BJ (cell line): ENCODE measurements around the gene MRPS24. TPM values are rescaled to one million over a fixed set of nuclear protein-coding genes. Genes with fewer than 3 reads are reported as not detected.
"Not testable (repeated sequence)": the region's sequence is repeated elsewhere in the genome, so short reads cannot be mapped to it uniquely, and the experiment has no call there.

ENCODE experiments used
- CTCF ChIA-PET: fragments of 350-600 bp; formaldehyde crosslinking; extraction: SDS; loops from one replicate; lab custom pipeline; 2021; ENCODE audit warnings: antibody characterized with exemption, inconsistent platforms; lab: Yijun Ruan, JAX
- POLR2A ChIA-PET: fragments of 300-600 bp; sonication (Branson Sonifier 250); formaldehyde crosslinking; extraction: SDS; loops from one replicate; lab custom pipeline; 2021; ENCODE audit warnings: antibody characterized with exemption; lab: Charles Lee
- DNase-seq: peaks from one replicate; pipeline ENCODE4 v3.0.0-alpha.2; 2011; ENCODE audit warnings: low read depth
- H3K27me3 ChIP-seq: 2 replicates; pipeline ENCODE4 v1.6.0; 2011; ENCODE audit warnings: low read length; ENCODE audit not compliant: control insufficient read depth, insufficient read depth
- H3K36me3 ChIP-seq: 2 replicates; pipeline ENCODE4 v1.5.1; 2011; ENCODE audit warnings: low read length; ENCODE audit not compliant: control insufficient read depth, insufficient read depth
- H3K4me3 ChIP-seq: 2 replicates; pipeline ENCODE4 v1.5.1; 2011; ENCODE audit warnings: low read depth, mild to moderate bottlenecking, control low read depth, low read length
- CTCF ChIP-seq: IDR thresholded peaks from 2 replicates; pipeline ENCODE4 v1.5.1; 2011; ENCODE audit warnings: low read depth, mild to moderate bottlenecking, control low read depth, inconsistent platforms, low read length, moderate library complexity; ENCODE audit not compliant: insufficient read depth
- polyA plus RNA-seq: library from polyadenylated mRNA; depleted of rRNA; stranded (reverse); fragments of >200 nt; gene quantifications from 2 replicates; pipeline ENCODE4 v1.2.3, GENCODE V29; 2011; rRNA removed
- small RNA-seq: library from RNA; depleted of rRNA; stranded (forward); fragments of <200 nt; gene quantifications from one replicate; pipeline ENCODE3, GENCODE V24; 2012; ENCODE audit warnings: low replicate concordance, low read depth; ENCODE audit not compliant: insufficient read length

MRPS24 gene
- polyA plus RNA-seq, 1 experiment, result 229 TPM

- POLR2A ChIA-PET, result no interaction called here
- CTCF ChIA-PET, result interaction anchor here (1.1 to 3.0 kb wide), 3 partner anchors 12 to 242 kb away, joined by 5 to 26 read pairs (median 6); partner anchors contain the start of gene STK17A
- no peak for DNase-seq
- Histone ChIP-seq H3K4me3 (no peak overlapping the region), H3K36me3 (no peaks in the 10 kb centered on the region), H3K27me3 (peaks cover 20% of the 10 kb centered on the region)
- no peak for TF ChIP-seq CTCF
These were observed 44.4 kb downstream of the MRPS24 start for GRCh38 chr7:43824963-43825362.

- H3K36me3 ChIP-seq, DNase-seq, H3K4me3 ChIP-seq: not testable (repeated sequence)
- POLR2A ChIA-PET, result interaction anchor here (0.5 kb wide), 1 partner anchor 221 kb away, joined by 3 read pairs; no protein-coding TSS in a partner anchor
- peaks cover 20% of the 10 kb centered on the region for H3K27me3 ChIP-seq
- CTCF ChIA-PET, result interaction anchor here (1.4 to 3.0 kb wide), 3 partner anchors 9 to 14 kb away, joined by 4 to 26 read pairs (median 5); no protein-coding TSS in a partner anchor
These were observed 44.8 kb downstream of the MRPS24 start for GRCh38 chr7:43824513-43824912.

GRCh38 chr7:43823941-43824340 is 45.4 kb downstream of the MRPS24 start:
- H3K27me3 ChIP-seq, result peaks cover 17% of the 10 kb centered on the region
- CTCF ChIA-PET, result interaction anchor here (1.4 to 3.0 kb wide), 3 partner anchors 8 to 15 kb away, joined by 4 to 26 read pairs (median 5); no protein-coding TSS in a partner anchor
- H3K36me3 ChIP-seq, result no peaks in the 10 kb centered on the region
- H3K4me3 ChIP-seq, result no peak overlapping the region
- no peak for DNase-seq
- no peak for TF ChIP-seq CTCF
- POLR2A ChIA-PET, result no interaction called here

- H3K36me3 ChIP-seq, H3K4me3 ChIP-seq, POLR2A ChIA-PET, DNase-seq: not testable (repeated sequence)
- CTCF ChIA-PET, result interaction anchor here (1.4 to 2.0 kb wide), 2 partner anchors 8 to 13 kb away, joined by 4 to 5 read pairs; no protein-coding TSS in a partner anchor
- peaks cover 16% of the 10 kb centered on the region for H3K27me3 ChIP-seq
These were observed 45.9 kb downstream of the MRPS24 start for GRCh38 chr7:43823425-43823824.

Small RNA genes within 50 kb of the gene (small RNA-seq; reads per million reads assigned to genes)
- not detected for gene MRPS24

Other genes with a start within 250 kb of the MRPS24 start
- gene COA1, start 140.0 kb downstream of the MRPS24 start, polyA plus RNA-seq, result 20.2 and 23.4 TPM in 2 replicates
- gene BLVRA, start 110.8 kb downstream of the MRPS24 start, polyA plus RNA-seq, result 33.9 and 36.1 TPM in 2 replicates
- 34.3 and 41.6 TPM in 2 replicates for gene URGCP, start 37.1 kb upstream of the MRPS24 start, polyA plus RNA-seq
- 24.3 and 27.6 TPM in 2 replicates for gene UBE2D4, start 56.9 kb upstream of the MRPS24 start, polyA plus RNA-seq
- gene SPDYE1, start 128.4 kb upstream of the MRPS24 start, polyA plus RNA-seq, result not detected in 2 replicates
- gene DBNL, start 175.2 kb upstream of the MRPS24 start, polyA plus RNA-seq, result 88.1 and 140 TPM in 2 replicates
- 0.16 TPM in 1 of 2 replicates, not detected in the other for gene PGAM2, start 196.1 kb upstream of the MRPS24 start, polyA plus RNA-seq
- 6.0 and 10.8 TPM in 2 replicates for gene POLM, start 213.0 kb upstream of the MRPS24 start, polyA plus RNA-seq
- 45.7 and 117 TPM in 2 replicates for gene AEBP1, start 234.8 kb upstream of the MRPS24 start, polyA plus RNA-seq